MM.1S (cell line): ENCODE data around the gene MCF2L2.

Source experiments
- DNase-seq: peaks from one replicate; pipeline ENCODE4 v3.0.0-alpha.2; 2015
- H2AFZ ChIP-seq: fragments of 300-600 bp; sonication (generic); 2 replicates; pipeline ENCODE4 v1.6.0; 2016; ENCODE audit warnings: antibody characterized with exemption, low read length
- H3F3A ChIP-seq: fragments of 300-600 bp; sonication (generic); 2 replicates; pipeline ENCODE4 v1.6.1; 2016; ENCODE audit warnings: mild to moderate bottlenecking, antibody characterized with exemption, low read length, moderate library complexity, mixed read lengths; ENCODE audit not compliant: insufficient read depth
- H3K27ac ChIP-seq: fragments of 300-600 bp; sonication (generic); 2 replicates; pipeline ENCODE4 v1.5.1; 2016; ENCODE audit warnings: mild to moderate bottlenecking, low read length
- H3K27me3 ChIP-seq: fragments of 300-600 bp; sonication (generic); replicated peaks from 2 replicates; pipeline ENCODE4 v1.6.0; 2016; ENCODE audit warnings: low read length; ENCODE audit not compliant: insufficient read depth
- H3K36me3 ChIP-seq: fragments of 300-600 bp; sonication (generic); replicated peaks from 2 replicates; pipeline ENCODE4 v1.6.1; 2016; ENCODE audit warnings: mild to moderate bottlenecking, low read length, mixed read lengths; ENCODE audit not compliant: insufficient read depth
- H3K4me1 ChIP-seq: fragments of 300-600 bp; sonication (generic); 2 replicates; pipeline ENCODE4 v1.6.1; 2016; ENCODE audit warnings: low read length, mixed read lengths
- H3K4me2 ChIP-seq: fragments of 300-600 bp; sonication (generic); 2 replicates; pipeline ENCODE4 v1.6.0; 2016; ENCODE audit warnings: low read depth, low read length
- H3K4me3 ChIP-seq: fragments of 300-600 bp; sonication (generic); 2 replicates; pipeline ENCODE4 v1.5.1; 2016; ENCODE audit warnings: low read length, mixed read lengths
- H3K79me2 ChIP-seq: fragments of 300-600 bp; sonication (generic); 2 replicates; pipeline ENCODE4 v1.6.1; 2016; ENCODE audit warnings: mixed run types, low read length, mixed read lengths
- H3K9ac ChIP-seq: fragments of 300-600 bp; sonication (generic); 2 replicates; pipeline ENCODE4 v1.6.1; 2016; ENCODE audit warnings: low read length, mixed read lengths
- H3K9me2 ChIP-seq: fragments of 300-600 bp; sonication (generic); replicated peaks from 2 replicates; pipeline ENCODE4 v1.6.1; 2016; ENCODE audit warnings: mild to moderate bottlenecking, low read length, mixed read lengths; ENCODE audit not compliant: insufficient read depth
- H3K9me3 ChIP-seq: fragments of 300-600 bp; sonication (generic); replicated peaks from 2 replicates; pipeline ENCODE4 v1.6.1; 2016; ENCODE audit warnings: mild to moderate bottlenecking, low read length, mixed read lengths; ENCODE audit not compliant: insufficient read depth
- H4K20me1 ChIP-seq: fragments of 300-600 bp; sonication (generic); 2 replicates; pipeline ENCODE4 v1.6.1; 2016; ENCODE audit warnings: mild to moderate bottlenecking, low read length, moderate library complexity, mixed read lengths; ENCODE audit not compliant: insufficient read depth
- CTCF ChIP-seq: fragments of 300-600 bp; sonication (generic); IDR thresholded peaks from 2 replicates; pipeline ENCODE4 v1.5.1; 2016; ENCODE audit warnings: antibody characterized with exemption, low read length, mixed read lengths
- EZH2 ChIP-seq: fragments of 300-600 bp; sonication (generic); optimal IDR thresholded peaks from 2 replicates; pipeline ENCODE3; 2017; ENCODE audit warnings: low read depth, mild to moderate bottlenecking, antibody characterized with exemption, low read length, mixed read lengths
- EZH2phosphoT487 ChIP-seq: fragments of 300-600 bp; sonication (generic); IDR thresholded peaks from 2 replicates; pipeline ENCODE4 v1.6.1; 2018; ENCODE audit warnings: antibody characterized with exemption, low read length

Gene MCF2L2

GRCh38 chr3:183299976-183300375 lies 128.4 kb downstream of the MCF2L2 start:
- TF ChIP-seq CTCF (no peak), EZH2 (no peak), EZH2phosphoT487 (no peak)
- H3K9me3 ChIP-seq, result no peaks in the 10 kb centered on the region
- no peaks in the 10 kb centered on the region for H4K20me1 ChIP-seq
- no peak overlapping the region for H3K27ac ChIP-seq
- H3K9ac ChIP-seq, result no peak overlapping the region
- H2AFZ ChIP-seq, result no peak overlapping the region
- no peaks in the 10 kb centered on the region for H3K27me3 ChIP-seq
- no peak overlapping the region for H3K4me2 ChIP-seq
- H3K4me1 ChIP-seq, result no peaks in the 10 kb centered on the region
- H3K9me2 ChIP-seq, result no peaks in the 10 kb centered on the region
- H3F3A ChIP-seq, result no peaks in the 10 kb centered on the region
- no peaks in the 10 kb centered on the region for H3K36me3 ChIP-seq
- H3K4me3 ChIP-seq, result no peak overlapping the region
- no peak for DNase-seq
- no peaks in the 10 kb centered on the region for H3K79me2 ChIP-seq

GRCh38 chr3:183298701-183299153 lies 129.7 kb downstream of the MCF2L2 start:
- no peaks in the 10 kb centered on the region for H3F3A ChIP-seq
- TF ChIP-seq EZH2 (no peak), CTCF (no peak), EZH2phosphoT487 (no peak)
- no peak overlapping the region for H3K9ac ChIP-seq
- DNase-seq, result no peak
- H3K36me3 ChIP-seq, result no peaks in the 10 kb centered on the region
- no peaks in the 10 kb centered on the region for H3K27me3 ChIP-seq
- H3K9me3 ChIP-seq, result no peaks in the 10 kb centered on the region
- H3K4me3 ChIP-seq, result no peak overlapping the region
- H3K79me2 ChIP-seq, result no peaks in the 10 kb centered on the region
- no peaks in the 10 kb centered on the region for H3K4me1 ChIP-seq
- no peaks in the 10 kb centered on the region for H4K20me1 ChIP-seq
- no peak overlapping the region for H3K27ac ChIP-seq
- no peak overlapping the region for H3K4me2 ChIP-seq
- no peak overlapping the region for H2AFZ ChIP-seq
- no peaks in the 10 kb centered on the region for H3K9me2 ChIP-seq

GRCh38 chr3:183296944-183297343 lies 131.5 kb downstream of the MCF2L2 start:
- Histone ChIP-seq H4K20me1 (no peaks in the 10 kb centered on the region), H3K36me3 (no peaks in the 10 kb centered on the region), H3K27ac (no peak overlapping the region), H3K9ac (no peak overlapping the region), H2AFZ (no peak overlapping the region), H3K4me1 (no peaks in the 10 kb centered on the region), H3K9me2 (no peaks in the 10 kb centered on the region), H3K27me3 (no peaks in the 10 kb centered on the region), H3K4me2 (no peak overlapping the region), H3K4me3 (no peak overlapping the region), H3K9me3 (no peaks in the 10 kb centered on the region), H3F3A (no peaks in the 10 kb centered on the region), H3K79me2 (no peaks in the 10 kb centered on the region)
- no peak for DNase-seq
- TF ChIP-seq CTCF (no peak), EZH2 (no peak)
